Suprapubic skin (tissue), 4 donors: ENCODE measurements around the gene TAC3. TPM values are rescaled to one million over a fixed set of nuclear protein-coding genes. Genes with fewer than 3 reads are reported as not detected.
"Not testable (repeated sequence)": the region's sequence is repeated elsewhere in the genome, so short reads cannot be mapped to it uniquely, and the experiment has no call there.

Experiments
- DNase-seq, 2 donors: peaks; one replicate each; pipeline ENCODE4 v3.0.0-alpha.2; 2019; ENCODE audit warnings: low spot score in 2 of 2
- H3K27ac ChIP-seq: fragments of 200-600 bp; sonication (generic); one replicate; pipeline ENCODE4 v1.5.1; 2019
- H3K27me3 ChIP-seq: fragments of 200-600 bp; sonication (generic); one replicate; pipeline ENCODE4 v1.5.1; 2019
- H3K36me3 ChIP-seq: fragments of 200-600 bp; sonication (generic); one replicate; pipeline ENCODE4 v1.5.1; 2019
- H3K4me1 ChIP-seq: fragments of 200-600 bp; sonication (generic); one replicate; pipeline ENCODE4 v1.5.1; 2019
- H3K4me3 ChIP-seq: fragments of 200-600 bp; sonication (generic); one replicate; pipeline ENCODE4 v1.5.1; 2019; ENCODE audit warnings: mild to moderate bottlenecking
- H3K9me3 ChIP-seq: fragments of 200-600 bp; sonication (generic); one replicate; pipeline ENCODE4 v1.5.1; 2019
- EP300 ChIP-seq: sonication (generic); formaldehyde crosslinking; IDR thresholded peaks from one replicate; pipeline ENCODE4 v1.6.1; 2017; ENCODE audit warnings: antibody characterized with exemption
- POLR2A ChIP-seq, 2 donors: fragments of 450-650 bp; IDR thresholded peaks; one replicate each; pipeline ENCODE4 v1.6.1; 2017; ENCODE audit warnings: antibody characterized with exemption in 2 of 2, mild to moderate bottlenecking in 2 of 2, moderate library complexity in 2 of 2
- POLR2AphosphoS5 ChIP-seq, 3 donors: sonication (generic); formaldehyde crosslinking; IDR thresholded peaks; one replicate each; pipeline ENCODE4 v1.6.1; 2017; ENCODE audit warnings: antibody characterized with exemption in 3 of 3
- WGBS: methylation state at CpG from one replicate; pipeline ENCODE4 v1.1.5; 2018; 5-methylcytosine and 5-hydroxymethylcytosine counted together
- total RNA-seq, 4 donors: library from RNA; depleted of rRNA; stranded (reverse); fragments of >200 nt; gene quantifications; one replicate each; pipeline ENCODE4 v1.1.0, GENCODE V29; 2016
- TF ChIP-seq, protein P1 (sequence below), 2 donors: fragments of 200-600 bp in 1 of 2; fragments of 450-650 bp in 1 of 2; sonication (generic) in 1 of 2; IDR thresholded peaks; one replicate each; pipeline ENCODE4 v1.5.1; 2016 to 2019; ENCODE audit warnings: antibody characterized with exemption in 2 of 2, mild to moderate bottlenecking in 1 of 2, moderate library complexity in 1 of 2

Gene TAC3
- total RNA-seq, 4 donors from 2014 or later = not detected

DNA sequence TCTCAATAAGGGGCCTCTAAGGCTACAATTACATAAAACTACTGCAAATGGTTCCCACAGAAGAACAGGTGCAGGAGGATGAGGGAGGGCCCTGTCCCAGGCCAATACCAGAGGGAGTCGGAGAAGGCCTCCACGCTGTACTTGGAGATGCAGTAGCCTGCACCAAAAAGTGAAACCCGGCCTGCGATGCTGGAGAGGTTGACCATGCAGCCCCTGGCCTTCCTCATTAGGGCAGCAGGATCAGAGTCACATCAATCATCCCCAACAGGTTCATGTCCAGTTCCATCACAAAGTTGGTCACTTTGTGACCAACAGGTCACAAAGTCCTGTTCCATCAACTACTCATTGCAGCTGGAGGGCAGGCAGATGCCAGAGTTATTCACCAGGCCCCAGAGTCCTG, 32.9 kb downstream of the TAC3 start:
- H3K4me1 ChIP-seq = peaks cover 25% of the 10 kb centered on the region
- WGBS = 87% methylated on average over 4 of the region's 4 CpGs
- H3K27me3 ChIP-seq = no peaks in the 10 kb centered on the region
- H3K4me3 ChIP-seq = no peak overlapping the region
- DNase-seq = no peak
- no peaks in the 10 kb centered on the region for H3K9me3 ChIP-seq
- H3K36me3 ChIP-seq = no peaks in the 10 kb centered on the region
- TF ChIP-seq EP300 (no peak), POLR2A (IDR thresholded peaks at IDR 0.05) (no peak), POLR2AphosphoS5 (IDR thresholded peaks at IDR 0.05) (no peak)
- TF ChIP-seq, protein P1, sequence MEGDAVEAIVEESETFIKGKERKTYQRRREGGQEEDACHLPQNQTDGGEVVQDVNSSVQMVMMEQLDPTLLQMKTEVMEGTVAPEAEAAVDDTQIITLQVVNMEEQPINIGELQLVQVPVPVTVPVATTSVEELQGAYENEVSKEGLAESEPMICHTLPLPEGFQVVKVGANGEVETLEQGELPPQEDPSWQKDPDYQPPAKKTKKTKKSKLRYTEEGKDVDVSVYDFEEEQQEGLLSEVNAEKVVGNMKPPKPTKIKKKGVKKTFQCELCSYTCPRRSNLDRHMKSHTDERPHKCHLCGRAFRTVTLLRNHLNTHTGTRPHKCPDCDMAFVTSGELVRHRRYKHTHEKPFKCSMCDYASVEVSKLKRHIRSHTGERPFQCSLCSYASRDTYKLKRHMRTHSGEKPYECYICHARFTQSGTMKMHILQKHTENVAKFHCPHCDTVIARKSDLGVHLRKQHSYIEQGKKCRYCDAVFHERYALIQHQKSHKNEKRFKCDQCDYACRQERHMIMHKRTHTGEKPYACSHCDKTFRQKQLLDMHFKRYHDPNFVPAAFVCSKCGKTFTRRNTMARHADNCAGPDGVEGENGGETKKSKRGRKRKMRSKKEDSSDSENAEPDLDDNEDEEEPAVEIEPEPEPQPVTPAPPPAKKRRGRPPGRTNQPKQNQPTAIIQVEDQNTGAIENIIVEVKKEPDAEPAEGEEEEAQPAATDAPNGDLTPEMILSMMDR (IDR thresholded peaks at IDR 0.05) = no peak
- H3K27ac ChIP-seq = no peak overlapping the region

DNA sequence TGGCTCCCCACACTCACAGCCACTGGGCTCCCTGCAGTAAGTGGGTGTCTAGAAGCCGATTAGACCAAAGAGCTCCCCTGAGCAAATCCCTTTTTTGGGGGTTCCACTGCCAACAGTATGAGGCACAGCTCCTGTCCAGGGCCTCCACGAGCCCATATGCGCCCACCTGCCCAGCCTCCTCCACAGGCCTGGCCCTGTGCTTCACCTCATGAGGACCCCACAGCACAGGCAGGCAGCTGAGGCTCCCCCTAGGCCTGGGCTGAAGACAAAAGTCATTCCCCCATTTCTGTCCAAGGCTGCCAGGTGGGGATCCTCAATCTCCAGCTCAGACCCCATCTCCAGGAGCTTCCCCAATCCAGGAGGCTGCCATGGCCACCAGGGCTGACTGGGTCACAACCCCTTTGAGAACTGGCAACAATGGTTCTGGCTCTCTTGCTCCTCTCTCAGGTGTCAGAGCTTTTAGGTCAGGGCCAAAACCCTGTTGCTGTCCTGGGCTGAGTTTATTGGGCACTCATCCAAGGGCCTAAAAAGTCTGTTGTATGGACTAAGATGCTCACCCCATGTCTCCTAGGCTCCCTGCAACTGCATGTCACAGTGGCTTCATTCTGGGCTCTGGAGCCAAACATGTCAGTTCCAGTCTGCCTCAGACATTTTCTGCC, 33.6 kb downstream of the TAC3 start:
- H3K27me3 ChIP-seq, H3K27ac ChIP-seq, H3K4me3 ChIP-seq, DNase-seq, H3K36me3 ChIP-seq, H3K9me3 ChIP-seq: not testable (repeated sequence)
- peaks cover 21% of the 10 kb centered on the region for H3K4me1 ChIP-seq
- WGBS = no CpG with 5 or more reads among the region's 3 CpGs

DNA sequence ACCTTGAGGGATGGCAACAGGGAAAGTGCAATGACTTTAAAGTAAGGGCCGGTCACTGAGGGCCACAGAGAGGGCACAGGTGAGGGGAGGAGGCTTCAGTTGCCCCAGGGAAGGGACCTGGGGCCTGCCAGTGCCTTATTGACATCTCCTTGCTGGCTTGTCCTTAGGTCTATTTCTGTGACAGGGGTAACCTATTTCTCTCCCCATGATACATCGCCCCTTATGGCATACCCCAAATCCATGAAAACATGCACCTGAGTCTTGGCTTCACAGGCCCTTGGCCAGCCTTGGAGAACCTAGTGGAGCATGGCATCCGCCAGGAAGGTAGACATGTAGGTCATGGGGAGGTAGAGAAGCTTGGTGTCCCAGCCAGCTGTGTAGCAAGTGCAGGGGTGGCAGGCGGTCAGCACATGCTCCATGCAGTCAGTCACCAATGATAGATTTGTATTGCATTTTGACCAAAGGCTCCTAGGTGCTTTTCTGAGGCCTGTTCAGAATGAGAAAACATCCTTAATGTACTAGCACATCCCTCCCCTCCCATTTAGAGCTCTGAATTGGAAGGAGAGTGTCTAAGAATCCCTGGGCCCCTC, 35.3 kb downstream of the TAC3 start:
- DNase-seq = no peak
- H3K9me3 ChIP-seq = no peaks in the 10 kb centered on the region
- H3K27me3 ChIP-seq = no peaks in the 10 kb centered on the region
- TF ChIP-seq, protein P1 (IDR thresholded peaks at IDR 0.05) = no peak
- no peak for TF ChIP-seq EP300
- TF ChIP-seq POLR2A (IDR thresholded peaks at IDR 0.05) = no peak
- no peak for TF ChIP-seq POLR2AphosphoS5 (IDR thresholded peaks at IDR 0.05)
- no peak overlapping the region for H3K27ac ChIP-seq
- no peak overlapping the region for H3K4me3 ChIP-seq
- no peaks in the 10 kb centered on the region for H3K36me3 ChIP-seq
- WGBS = 96% methylated on average over 4 of the region's 4 CpGs
- peaks cover 4% of the 10 kb centered on the region for H3K4me1 ChIP-seq

DNA sequence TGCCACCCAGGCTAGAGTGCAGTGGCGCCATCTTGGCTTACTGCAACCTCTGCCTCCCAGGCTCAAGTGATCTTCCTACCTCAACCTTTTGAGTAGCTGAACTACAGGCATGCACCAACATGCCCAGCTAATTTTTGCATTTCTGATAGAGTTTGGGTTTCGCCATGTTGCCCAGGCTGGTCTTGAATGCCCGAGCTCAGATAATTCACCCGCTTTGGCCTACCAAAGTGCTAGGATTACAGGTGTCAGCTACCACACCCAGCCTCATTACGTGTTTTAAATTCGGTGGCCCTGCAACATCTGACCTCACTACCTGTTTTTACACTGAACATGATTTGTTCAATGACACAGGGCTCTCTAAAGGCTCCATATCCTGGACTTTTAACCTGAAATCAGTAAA, 36.1 kb downstream of the TAC3 start:
- Histone ChIP-seq H3K4me3 (no peak overlapping the region), H3K36me3 (no peaks in the 10 kb centered on the region), H3K4me1 (no peaks in the 10 kb centered on the region), H3K27ac (no peak overlapping the region), H3K27me3 (no peaks in the 10 kb centered on the region), H3K9me3 (no peaks in the 10 kb centered on the region)
- DNase-seq = no peak
- WGBS = 65% methylated on average over 6 of the region's 6 CpGs
- no peak for TF ChIP-seq POLR2A (IDR thresholded peaks at IDR 0.05)

DNA sequence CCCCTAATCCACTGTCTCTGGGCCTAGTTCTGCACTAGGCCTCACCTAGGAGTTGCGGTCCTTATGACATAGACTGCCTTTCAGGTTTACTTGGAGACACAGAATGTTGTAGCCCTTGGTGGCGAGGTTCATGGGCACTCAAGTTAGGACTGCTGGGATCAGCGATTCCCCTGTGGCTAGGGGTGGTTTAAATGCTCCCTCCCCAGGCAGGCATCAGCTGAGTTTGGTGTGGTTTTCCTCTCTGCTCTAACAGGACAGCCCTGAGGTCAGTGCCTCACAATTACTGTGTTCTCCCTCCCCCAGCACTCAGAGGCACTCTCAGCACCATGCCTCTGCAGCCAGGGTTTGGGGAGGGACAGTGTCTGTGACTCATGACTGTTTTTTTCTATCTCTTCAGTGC, 36.7 kb downstream of the TAC3 start:
- no peaks in the 10 kb centered on the region for H3K4me1 ChIP-seq
- no peaks in the 10 kb centered on the region for H3K9me3 ChIP-seq
- no peaks in the 10 kb centered on the region for H3K36me3 ChIP-seq
- TF ChIP-seq POLR2AphosphoS5 (IDR thresholded peaks at IDR 0.05) (no peak), POLR2A (IDR thresholded peaks at IDR 0.05) (no peak), EP300 (no peak)
- TF ChIP-seq, protein P1 (IDR thresholded peaks at IDR 0.05) = no peak
- no peak for DNase-seq
- WGBS = 100% methylated on average over 2 of the region's 3 CpGs
- H3K27ac ChIP-seq = no peak overlapping the region
- H3K4me3 ChIP-seq = no peak overlapping the region
- no peaks in the 10 kb centered on the region for H3K27me3 ChIP-seq

DNA sequence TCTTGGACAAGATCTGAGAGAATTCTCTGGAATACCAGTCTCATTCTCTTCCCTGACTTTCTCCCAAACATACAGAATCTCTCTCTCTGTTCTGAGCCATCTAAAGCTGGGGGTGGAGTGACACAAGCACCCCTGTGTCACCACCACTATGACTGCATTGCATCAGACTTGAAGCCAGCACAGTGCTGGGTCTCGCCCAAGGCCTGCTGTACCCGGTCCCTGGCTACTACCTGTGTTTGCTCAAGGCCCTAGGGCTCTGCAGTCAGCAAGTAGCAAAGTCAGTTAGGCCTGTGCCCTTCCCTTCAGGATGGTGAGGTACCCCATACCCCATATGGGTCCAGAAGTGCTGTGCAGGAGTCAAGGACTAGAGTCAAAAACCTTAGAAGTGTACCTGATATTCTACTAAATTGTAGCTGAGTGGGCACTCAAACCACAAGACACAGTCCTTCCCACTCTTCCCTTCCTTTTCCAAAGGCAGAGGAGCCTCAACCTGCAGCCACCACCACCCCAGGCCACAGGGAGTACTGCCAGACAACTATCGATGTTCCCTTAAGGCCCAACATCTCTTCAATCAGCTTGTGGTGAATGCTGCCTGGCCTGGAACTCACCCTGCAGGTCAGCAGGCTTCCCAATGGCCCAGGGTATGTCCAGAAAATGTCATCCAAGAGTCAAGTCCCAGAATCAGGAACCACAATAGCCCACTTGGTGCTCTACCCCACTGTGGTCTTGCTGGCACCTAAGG, 37.8 kb downstream of the TAC3 start:
- WGBS = 73% methylated on average over 3 of the region's 3 CpGs

DNA sequence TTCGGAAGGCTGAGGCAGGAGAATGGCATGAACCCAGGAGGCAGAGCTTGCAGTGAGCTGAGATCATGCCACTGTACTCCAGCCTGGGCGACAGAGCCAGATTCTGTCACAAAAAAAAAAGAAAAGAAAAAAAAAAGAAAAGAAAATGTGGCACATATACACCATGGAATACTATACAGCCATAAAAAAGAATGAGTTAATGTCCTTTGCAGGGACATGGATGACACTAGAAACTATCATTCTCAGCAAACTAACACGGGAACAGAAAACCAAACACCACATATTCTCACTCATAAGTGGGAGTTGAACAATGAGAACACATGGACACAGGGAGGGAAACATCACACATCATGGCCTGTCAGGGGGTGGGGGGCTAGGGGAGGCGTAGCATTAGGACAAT, 39.0 kb downstream of the TAC3 start:
- not testable (repeated sequence) for H3K4me3 ChIP-seq, DNase-seq, H3K4me1 ChIP-seq, H3K36me3 ChIP-seq, H3K27ac ChIP-seq, H3K9me3 ChIP-seq, H3K27me3 ChIP-seq
- WGBS = 80% methylated on average over 4 of the region's 4 CpGs

More for the DNA sequence above, 37.8 kb downstream of the TAC3 start:
- Histone ChIP-seq H3K9me3 (no peaks in the 10 kb centered on the region), H3K4me3 (no peak overlapping the region), H3K27ac (no peak overlapping the region), H3K27me3 (no peaks in the 10 kb centered on the region), H3K4me1 (no peaks in the 10 kb centered on the region), H3K36me3 (no peaks in the 10 kb centered on the region)
- DNase-seq = no peak
- TF ChIP-seq EP300 = no peak
- no peak for TF ChIP-seq POLR2AphosphoS5 (IDR thresholded peaks at IDR 0.05)
- TF ChIP-seq POLR2A (IDR thresholded peaks at IDR 0.05) = no peak
- TF ChIP-seq, protein P1 (IDR thresholded peaks at IDR 0.05) = no peak

DNA sequence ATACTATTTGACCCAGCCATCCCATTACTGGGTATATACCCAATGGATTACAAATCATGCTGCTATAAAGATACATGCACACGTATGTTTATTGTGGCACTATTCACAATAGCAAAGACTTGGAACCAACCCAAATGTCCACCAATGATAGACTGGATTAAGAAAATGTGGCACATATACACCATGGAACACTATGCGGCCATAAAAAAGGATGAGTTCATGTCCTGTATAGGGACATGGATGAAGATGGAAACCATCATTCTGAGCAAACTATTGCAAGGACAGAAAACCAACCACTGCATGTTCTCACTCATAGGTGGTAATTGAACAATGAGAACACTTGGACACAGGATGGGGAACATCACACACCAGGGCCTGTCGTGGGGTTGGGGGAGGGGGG, 42.1 kb downstream of the TAC3 start:
- not testable (repeated sequence) for H3K36me3 ChIP-seq, H3K27ac ChIP-seq, DNase-seq, H3K27me3 ChIP-seq, H3K4me3 ChIP-seq, H3K4me1 ChIP-seq, H3K9me3 ChIP-seq
- WGBS = 88% methylated on average over 3 of the region's 3 CpGs

DNA sequence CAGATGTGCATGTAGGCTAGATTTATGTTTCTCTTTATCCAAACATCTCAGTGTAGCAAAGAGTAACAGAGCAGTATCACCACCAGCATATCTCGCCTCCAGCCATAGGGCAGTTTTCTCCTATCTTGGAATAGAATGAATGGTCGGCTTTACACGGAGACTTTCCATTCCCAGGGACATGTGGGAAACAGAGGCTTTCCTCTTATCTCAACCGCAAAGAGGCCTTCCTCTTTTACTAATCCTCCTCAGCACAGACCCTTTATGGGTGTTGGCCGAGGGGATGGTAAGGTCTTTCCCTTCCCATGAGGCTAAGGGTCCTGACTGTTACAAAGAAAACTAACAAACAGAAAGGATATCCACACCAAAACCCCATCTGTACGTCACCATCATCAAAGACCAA, 47.4 kb downstream of the TAC3 start:
- H3K4me3 ChIP-seq, H3K27ac ChIP-seq, H3K36me3 ChIP-seq, H3K4me1 ChIP-seq, DNase-seq, H3K27me3 ChIP-seq, H3K9me3 ChIP-seq: not testable (repeated sequence)
- 65% methylated on average over 6 of the region's 6 CpGs for WGBS
